Activated T-cell treated with anti-CD3 and anti-CD28 coated beads for 4 hours (primary cell): ENCODE data around the gene ASIC2.

ENCODE experiments used
- DNase-seq: peaks from one replicate; pipeline ENCODE4 v3.0.0-alpha.2; 2020

ASIC2 gene

DNA sequence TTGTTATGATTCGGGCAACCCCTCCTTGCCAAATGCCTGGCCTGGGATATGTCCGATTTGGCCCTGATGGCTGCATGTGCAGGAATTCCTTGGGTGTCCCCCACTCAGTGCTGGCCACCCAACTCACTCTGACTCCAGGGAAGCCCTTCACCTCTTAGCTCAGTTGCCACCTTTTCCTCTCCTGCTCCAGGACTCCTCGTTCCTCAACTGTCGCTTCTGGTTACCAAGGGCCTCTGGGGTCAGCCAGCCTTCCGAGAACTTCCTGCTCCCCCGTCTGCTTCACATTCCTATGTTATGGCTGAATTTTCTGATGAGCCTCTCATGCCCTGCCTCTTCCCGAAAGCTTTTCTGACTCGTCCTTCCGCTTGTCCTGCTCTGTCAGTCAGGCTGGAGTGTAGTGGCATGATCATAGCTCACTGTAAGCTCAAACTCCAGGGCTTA lies 237.9 kb downstream of the ASIC2 start:
- DNase-seq = no peak

DNA sequence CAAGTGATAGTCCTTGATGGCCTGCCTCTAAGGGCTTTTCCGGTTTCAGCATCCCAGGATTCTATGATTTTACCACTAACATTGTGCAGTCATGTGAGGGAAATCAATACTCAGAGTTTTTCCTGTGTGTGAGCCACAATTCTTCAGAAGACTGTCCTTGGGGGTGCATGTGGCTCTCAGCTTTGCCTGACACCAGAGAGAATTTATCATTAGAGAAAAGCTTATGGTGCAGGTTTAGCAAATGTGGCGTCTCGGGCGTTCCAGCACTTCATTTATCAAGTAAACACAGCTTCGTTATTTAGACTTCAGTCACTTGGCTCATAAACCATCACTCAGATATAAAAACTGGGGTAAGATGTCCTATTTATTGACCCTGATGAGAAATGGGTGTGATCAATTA lies 238.7 kb downstream of the ASIC2 start:
- no peak for DNase-seq

DNA sequence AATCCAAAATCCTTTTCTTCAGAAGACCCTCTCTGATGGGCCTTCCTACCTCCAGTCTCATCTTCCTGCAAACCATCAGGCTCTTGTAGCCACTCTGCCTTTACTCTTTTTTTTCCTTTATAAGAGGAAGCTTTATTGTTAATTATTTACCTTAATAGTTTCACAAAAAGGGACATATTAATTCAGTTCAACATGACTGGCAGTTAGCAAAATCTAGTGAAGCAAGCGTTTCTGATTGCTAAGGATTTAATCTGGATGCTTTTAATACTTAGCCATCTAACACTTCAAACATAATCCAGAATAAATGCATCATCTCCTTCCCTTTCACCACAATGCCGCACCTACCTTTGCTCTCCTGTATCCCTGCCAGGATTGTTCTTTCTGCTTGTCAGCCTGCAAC lies 239.4 kb downstream of the ASIC2 start:
- no peak for DNase-seq

DNA sequence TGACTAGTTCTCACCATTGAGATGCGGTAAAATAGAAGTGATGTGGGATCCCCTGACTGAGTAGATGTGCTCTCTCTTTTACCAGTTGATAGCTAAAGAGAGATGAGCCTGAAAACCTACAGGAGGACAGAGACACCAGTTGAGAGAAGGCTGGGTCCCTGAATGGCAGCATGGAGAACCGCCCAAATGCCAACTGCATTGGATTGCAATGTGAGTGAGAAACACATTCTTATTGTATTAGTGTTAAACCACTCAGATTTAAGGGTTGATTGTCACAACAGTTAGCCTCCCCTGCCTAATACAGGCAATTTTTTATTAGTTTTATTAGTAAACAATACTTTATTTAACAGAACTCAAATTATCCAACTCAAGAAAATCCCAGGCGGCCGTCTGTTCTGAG lies 240.2 kb downstream of the ASIC2 start:
- no peak for DNase-seq

DNA sequence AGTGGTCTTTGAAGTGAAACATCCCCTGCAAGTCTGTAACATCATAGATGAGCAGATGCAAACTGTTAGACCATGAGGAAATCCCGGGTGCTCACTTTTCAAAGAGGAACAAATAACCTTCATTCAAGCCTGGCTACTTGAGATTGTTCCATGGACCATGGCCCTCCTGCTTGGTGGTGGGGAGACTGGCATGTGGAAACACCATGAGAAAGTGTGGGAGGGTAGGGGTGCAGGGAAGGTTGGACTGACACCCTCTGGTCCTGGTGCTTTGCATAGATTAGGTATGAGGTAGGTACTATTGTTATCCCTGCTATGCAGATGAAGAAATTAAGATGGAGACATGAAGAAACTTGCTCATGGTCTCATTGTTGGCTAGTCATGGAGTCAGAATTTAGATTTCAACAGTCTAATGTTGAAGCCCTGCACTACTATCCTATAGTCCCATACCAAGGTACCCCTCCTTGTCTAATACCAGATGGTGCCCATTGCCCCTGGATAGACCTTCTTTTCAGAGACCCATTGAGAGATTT lies 242.4 kb downstream of the ASIC2 start:
- DNase-seq = no peak

DNA sequence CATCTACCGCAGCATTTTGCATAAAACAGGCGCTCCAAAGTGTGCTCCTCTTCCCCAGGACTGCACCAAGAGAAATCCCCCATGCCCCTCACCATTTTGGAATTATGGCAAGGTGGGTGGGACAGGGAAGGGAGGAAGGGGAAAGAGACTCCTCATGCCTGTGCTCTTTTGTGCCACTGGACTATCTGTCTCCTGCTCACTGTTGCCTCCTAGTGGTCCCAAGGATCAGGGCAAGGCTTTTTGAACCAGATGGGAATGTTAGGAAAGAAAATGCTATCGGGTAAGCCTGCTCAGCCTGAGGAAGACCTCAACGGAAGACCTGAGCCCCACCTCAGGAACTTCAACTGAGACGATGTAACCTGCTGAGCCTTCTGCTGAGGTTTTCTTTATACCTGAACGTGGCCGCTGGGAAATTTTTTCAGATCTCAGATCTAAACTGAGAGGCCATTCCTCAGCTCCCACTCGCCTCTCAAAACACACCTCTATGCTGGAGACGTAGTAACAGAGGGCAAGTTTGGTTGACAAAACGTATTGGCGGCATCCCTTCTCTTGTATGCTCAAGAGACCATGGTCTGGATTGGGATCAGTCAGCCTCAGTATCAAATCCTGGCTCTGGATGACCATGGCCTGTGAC lies 243.2 kb downstream of the ASIC2 start:
- DNase-seq = peak; percentile 36

DNA sequence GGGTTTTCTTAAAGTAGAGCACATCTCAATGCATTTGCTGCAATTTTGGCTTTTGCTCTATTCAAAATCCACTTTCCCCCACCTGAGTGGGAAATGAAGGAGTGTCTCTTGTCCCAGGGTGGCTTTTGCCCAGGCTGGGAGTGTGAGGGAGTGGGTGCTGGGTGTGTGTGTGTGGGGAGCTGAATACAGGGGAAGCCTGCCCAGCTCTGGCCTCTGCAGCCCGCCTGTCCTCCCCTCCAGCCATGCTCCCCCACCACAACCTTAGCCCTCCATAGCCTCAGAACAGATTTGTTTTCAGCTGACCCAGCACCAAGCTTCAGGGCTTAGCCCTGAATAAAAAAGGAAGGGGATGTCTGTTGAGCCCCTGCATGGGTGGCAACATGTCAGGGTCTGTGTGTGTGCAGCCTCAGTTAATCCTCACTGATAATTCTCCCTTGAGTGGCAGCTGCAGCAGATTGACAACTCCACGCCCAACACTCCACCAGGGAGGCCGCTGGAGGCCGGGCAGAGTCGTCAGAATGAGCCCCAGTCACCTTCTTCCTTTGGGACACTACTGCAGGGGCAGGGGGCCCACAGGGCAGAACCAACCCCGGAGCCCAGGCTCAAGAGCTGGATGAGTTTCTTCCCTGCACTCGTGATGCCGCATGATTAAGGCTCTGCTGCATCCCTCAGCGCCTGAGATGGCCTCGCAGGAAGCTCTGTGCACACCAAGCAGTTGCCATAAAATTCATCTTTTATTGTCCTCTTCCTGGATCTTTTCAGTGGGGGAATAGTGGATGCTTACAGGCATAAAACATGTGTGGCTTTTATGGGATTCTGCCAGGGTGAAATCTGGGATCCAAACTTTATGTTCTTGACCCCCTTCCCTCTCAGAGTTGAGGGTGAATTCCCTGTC lies 246.5 kb downstream of the ASIC2 start:
- no peak for DNase-seq

DNA sequence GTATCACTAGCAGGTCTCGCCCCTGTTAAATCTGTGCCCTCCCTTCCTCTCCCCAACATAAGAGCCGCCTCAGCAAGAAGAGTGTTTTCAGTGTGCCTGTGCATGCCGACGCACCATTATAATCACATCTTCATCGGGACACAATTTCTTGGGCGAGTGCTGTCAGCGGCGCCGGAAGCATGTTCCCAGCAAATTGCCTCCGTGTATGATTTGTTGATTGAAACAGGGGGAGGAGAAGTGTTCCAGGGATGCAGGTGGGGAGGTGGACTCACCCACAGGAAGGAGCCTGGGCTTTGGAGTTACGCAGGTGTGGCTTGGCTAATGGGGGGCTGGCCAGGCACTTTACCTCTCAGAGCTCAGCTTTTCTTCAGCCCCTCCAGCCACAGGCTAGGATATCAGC lies 247.9 kb downstream of the ASIC2 start:
- no peak for DNase-seq

DNA sequence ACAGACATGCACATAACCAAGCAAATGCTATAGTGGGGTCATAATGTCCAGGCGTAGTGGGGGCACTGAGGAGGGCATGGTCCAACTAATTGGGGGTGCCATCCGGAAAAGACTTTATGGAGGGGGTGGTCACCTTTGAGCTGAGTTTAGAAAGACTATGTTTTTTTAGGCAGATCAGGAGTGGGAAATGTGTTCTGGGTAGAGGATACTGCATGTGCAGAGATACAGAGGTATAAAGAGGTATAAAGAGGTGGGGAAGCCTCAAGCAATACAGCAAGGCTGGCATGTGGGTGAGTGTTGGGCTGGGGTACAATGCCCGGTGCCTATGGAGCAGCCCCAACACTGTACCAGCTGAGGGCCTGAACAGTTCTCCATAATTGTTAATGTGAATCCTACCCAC lies 248.3 kb downstream of the ASIC2 start:
- no peak for DNase-seq

DNA sequence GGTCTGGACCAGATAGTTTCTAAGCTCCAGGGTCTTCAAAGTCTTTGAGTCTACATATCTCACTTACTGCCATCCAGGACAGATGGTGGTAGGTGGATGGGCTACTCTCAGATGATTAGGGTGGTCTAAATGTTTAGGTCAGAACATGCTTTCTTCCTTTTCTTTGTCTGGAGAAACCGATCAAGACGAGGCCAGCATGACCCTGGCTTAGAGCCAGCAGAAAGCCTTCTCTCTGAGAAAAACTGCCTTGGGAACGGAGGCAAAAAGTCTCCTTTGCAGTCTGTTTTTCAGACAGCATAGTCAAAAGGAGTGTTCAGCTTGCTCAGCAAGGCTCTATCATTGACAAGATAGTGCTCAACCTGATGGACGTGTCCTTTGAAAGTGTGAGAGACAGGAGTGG lies 252.6 kb downstream of the ASIC2 start:
- DNase-seq = no peak

DNA sequence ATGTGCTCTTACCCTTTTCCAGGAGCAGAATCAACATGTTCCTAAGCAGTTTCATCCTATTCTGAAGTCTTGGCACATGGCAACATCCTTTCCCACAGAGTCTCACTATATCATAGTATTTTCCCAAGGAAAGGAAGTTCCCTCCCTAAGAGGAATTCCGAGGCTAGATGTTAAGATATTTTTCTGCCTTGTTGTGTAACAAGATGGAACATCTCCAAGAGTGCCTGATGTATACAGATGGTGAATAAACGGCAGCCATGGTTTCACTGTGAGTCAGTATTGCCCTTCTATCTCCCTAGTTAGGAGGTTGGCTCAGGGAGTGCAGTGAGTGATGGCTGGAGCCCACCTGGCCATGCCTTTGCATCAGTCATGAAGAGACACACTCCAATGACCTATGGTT lies 253.2 kb downstream of the ASIC2 start:
- no peak for DNase-seq

DNA sequence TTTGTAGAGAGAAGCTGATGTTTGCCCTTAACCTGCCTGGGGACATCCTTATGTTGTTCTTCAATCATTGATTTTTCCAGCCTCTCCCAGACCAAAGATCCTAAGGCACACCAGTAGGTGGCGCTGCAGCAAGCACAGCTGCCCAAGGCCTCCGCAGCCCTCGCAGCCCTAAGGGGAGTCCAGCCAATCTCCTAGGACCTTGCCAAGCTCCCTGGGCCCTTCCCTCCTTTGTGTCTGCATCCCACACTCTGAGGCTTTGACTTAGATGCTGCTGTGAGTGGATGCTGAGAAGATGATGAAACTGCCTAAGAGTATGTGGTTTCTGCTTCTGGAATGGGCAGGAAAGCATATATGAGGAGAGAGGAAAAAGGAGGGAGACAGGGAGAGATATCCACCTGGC lies 254.4 kb downstream of the ASIC2 start:
- no peak for DNase-seq

DNA sequence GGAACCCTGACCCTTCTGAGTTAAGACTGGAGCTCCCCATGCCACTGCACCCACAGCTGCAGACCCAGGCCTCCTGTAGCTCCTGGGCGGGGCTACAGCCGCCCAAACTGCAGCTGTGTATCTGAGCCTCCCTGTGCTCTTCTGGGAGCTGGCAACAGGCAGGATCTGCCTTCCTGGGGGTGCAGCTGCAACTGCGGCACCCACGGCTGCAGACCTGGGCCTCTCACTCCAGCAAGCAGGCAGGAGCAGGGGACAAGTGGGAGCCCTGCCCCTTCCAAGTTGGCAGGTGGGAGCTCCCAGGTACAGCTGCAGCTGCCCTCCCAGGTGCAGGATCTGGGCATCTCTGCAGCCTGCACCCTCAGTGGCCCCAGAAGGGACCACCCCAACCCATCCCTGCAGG lies 259.9 kb downstream of the ASIC2 start:
- DNase-seq = no peak

DNA sequence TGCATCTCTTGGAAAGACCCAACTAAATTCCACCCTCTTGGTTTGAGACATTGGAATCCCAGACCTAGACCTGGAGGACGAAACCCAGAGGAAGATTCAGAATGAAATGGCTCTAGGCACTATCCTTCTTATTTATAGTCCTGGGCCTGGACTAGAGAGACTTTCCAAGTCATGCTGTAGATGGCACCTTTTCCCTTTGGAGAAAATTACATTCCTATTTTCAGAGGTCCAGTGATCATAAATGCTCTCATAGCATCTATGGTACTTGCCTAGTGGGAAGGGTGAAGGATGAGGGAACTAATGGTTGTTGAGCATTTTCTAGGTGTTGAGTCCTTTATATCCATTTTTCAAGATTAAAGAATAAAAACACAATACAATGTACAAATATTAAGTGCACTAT lies 264.3 kb downstream of the ASIC2 start:
- DNase-seq = no peak

DNA sequence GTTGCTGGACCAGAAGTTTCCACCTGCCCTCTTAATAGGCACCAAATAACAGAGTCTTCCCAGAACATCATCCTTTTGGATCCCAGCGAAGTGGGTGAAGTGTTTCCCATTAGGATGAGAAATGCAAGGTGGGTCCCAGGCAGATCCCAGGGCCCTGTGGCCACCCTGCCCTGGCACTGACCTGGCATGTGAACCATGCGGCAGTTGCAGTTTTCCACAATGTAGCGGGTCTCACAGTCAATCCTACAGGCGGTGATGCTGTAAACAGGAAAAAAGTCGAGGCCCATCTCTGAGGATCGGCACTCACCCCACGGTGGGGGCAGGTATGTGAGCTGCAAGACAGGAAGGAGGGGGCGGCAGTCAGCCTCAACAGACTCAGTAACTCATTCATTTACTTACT lies 265.0 kb downstream of the ASIC2 start:
- no peak for DNase-seq

DNA sequence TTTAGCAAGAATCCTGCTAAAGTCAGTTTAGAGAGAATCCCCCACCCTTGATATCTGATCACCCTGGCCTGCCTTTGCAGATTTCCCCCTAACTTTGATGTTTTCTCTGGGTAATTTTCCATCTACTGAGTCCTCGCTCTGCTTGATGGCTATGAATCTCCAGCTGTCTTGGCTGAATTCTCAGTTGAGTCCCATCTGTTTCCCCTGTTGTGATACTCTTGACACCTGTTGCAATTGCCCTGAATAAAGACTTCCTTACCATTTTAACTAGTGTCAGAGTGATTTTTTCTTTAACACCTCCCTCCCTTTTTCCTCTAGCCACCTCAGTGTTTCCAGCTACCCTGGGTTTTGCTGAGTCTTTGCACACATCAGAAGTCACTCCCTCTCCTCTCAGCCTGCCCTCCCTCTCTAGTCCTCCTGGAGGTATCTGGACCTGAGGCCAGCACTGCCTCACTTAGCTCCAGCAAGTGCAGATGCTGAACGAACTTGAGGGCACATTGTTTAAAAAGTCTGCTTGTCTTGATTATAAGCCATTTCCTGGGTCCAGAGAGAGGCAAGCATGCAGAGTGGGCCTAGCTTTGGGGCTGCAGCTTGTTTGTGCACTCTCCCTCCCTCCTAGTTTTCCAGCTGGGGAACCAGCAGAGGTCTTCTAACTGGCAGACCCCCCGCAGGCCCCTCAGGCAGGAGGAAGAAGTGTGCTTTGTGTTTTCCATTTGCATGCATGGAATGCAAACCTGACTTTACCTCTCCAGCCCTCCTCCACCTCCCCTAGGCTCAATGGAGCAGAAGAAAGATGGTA lies 268.2 kb downstream of the ASIC2 start:
- DNase-seq = no peak

DNA sequence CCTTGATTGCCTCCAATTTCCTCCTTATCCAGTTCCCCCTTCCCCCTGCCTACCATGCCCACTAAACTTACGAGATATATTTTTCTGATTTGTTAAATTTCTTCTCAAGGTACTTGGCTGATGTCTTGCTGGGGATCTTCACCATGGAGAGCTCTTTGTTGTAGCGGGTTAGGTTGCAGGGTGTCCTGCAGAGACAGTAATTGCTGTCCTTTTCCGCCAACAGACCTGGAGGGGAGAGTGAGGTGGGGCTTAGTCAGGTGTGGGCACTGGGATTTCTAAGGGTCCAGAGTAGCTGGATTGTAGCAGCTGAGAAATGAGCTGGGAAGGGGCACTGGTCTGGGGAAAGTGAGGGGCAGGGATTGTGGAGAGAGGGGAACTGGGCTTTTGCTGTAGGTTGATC lies 269.3 kb downstream of the ASIC2 start:
- DNase-seq = no peak

DNA sequence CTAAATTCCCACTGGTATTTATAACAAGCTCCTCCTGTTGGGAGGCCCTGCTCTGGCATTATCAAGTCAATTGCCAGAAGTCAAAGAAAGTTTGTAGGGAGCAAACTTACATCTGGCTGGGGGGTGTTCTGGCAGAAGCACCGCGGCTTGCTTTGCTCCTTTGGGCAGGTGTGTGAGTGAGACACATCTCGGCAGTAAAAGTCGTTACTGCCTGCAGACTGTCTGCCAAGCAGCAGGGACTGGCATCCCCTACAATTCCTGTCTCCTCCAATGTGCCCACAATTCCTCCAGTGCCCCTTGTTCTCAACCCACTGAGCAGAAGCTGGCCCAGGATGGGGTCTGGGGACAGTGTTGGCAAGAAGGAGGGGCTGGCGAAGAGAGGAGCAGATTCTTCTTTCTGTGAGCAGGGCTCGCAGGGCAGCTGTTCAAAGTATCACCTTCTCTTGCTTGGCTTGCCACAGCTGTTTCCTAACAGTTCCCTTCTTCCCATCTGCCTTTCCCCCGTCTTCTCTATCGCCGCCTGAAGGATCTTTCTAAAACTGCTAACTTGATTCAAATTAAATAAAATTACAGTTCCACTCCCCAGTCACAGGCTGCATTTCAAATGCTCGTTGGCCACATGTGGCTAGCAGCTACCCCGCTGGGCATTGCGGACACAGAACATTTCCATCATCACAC lies 271.2 kb downstream of the ASIC2 start:
- no peak for DNase-seq

DNA sequence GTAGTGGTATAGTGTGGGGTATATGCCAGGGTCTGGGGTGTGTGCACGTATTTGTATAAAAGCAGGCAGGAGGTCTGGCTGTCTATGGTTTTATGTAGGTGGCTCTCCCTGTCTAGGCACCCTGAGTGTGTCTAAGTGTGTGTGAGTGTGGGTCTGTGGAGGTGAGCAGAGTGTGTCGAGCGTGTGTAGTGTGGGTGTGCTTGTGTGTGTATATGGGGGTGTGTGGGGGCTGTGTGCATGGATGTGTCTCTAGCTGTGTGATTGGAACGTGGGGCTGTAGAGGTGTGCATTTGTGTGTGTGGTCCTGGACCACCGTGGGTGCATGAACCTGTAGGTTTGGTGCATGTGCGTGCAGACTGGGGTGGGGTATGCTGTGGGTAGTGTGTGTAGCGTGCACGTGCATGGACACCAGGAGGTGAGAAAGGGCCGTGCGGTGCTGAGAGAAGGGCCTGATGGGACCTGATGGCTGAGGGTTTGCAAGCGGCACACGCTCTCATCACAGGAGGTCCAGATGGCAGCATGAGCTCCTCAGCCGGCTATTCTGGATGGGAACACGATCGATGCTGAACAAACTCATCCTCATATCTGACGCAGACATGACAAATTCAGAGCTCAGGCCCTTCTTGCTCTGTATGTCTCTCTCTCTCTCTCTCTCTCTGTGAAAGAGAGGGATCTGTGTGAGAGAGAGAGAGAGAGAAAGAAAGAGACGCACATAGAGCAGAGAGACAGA lies 273.8 kb downstream of the ASIC2 start:
- DNase-seq = no peak

DNA sequence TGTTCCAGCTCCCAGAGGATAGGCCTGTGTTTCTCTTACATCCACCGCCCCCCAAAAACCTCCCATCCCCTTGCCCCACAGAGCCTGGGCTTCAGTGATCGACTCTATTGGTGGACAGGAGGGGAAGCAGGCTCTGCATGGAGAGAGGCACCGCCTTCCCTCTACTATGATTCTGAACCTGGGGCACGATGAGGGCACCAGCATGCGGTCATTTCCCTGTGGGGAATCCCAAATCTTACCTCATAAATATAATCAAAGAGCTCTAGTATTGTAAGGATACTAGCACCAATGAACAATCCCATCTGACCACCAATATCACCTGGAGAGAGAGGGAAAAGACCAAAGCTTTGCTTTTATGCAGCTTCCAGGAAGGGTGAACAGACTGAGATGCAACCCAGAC lies 275.7 kb downstream of the ASIC2 start:
- DNase-seq = no peak

DNA sequence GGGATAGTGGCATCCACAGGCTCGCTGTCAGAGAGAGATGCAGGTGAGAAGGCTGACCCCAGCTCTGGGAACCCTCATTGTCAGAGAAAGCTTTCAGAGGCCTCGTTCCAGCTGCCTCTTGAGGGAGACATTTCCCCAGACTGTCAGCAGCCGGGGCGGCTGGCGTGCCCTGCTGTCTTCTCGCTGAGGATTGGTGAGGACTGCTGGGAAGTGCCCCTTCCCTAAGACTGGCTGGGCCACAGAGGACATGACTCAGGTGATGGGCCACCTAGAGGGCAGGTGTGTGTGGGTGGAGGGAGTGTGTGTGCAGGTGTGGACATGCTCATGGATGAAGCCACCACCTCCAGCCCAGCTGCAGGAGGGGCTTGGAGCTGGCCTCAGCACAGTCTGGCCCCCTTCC lies 276.2 kb downstream of the ASIC2 start:
- no peak for DNase-seq

DNA sequence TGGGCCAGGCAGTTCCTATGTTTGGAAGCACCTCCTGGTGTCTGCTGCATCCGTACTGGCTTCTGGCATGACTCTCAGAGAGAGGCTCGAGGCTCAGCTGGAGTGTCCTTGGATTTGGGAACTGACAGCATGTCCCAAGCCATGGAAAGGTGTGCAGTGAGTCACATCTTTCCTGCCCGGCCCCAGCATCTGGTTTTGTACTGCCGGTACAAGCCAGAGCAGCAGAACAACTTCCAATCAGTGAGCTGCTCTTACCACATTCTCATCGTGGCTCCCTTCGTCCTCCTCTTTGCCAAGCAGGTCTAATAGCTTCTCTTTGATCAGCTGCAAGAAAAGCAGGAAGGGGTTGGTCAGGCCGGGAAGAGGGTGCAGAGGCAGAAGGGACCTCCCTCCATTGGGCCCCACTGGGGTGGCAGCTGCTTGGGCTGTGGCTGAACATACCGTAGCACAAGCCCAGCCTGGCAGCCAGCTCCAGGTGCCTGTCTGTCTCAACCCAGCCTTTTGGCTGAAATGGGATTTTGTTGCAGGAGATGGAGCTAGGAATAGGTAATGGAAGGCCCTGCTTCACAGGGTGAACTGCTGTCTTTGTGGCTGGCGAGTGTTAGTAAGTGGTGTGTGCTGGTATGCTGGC lies 277.3 kb downstream of the ASIC2 start:
- DNase-seq = no peak
